ENCODE data around the gene DRG2. TPM values are rescaled to one million over a fixed set of nuclear protein-coding genes. Genes with fewer than 3 reads are reported as not detected.

DRG2 gene
- total and polyA plus RNA-seq, 9 of the 15 experiments (the other 6 are each of a cell fraction or from before 2014, with no cell fraction given): 6.6 to 36.7 (median 26.1) TPM

DNA sequence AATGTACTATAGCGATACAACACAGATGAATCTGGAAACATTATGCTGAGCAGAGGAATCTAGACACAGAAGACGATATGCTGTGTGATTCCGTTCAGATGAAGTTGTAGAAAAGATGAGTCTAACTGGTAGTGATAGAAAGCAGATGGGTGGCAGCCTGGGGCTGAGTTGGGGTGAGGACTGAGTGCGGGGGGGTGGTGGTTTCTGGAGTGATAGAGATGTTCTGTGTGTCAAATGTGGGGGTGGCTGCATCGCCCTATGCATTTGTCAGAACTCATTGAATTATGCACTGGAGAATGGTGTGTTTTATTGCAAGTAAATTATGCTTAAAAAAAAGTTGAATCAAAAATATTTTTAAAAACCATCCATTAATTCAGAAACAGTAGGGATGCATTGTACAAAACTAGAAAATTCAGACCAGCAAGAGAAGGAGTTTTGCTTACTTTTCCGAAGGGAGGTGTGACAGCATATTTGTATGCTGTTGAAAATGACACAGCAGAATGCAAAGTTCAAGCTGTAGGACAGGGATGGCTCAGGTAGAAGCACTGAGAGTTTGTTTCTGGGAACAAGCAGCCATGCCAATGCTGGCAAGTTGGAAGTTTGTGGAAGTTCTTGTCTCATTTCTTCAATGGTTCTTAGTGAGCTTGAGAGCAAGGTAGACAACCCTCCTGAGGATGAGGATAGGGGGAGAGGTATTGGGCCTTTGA lies 13.0 kb upstream of the DRG2 start (continued):
- TF ChIP-seq MNT (conservative IDR thresholded peaks at IDR 0.05): 0 out of 4 replicates have a peak, but pooled peaks of 1 of the 2 experiments have one; percentile 20

DNA sequence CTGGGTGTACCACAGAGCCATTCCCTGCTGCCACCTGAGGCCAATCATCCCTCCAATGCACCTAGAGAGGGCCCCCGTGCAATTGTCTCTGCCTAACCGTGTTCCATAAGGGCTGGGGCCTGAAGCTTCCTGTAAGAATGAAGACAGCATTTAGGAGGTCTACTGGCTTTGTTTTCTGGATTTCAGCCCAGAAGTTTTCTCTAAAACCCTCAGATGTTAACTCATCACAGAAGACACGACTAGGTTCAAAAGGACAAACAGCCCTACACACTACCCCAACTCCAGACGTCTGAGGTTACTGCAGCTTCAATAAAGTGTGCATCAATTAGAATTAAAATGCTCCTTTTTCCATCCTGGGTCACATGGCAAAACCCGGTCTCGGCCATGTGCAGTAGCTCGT lies 10.8 kb upstream of the DRG2 start:
- Histone ChIP-seq H3K9ac (ENCODE audit: insufficient read depth in 1 of 2, low read depth in 2 of 2, low read length in 2 of 2) (no peak overlapping the region), H3K27ac (ENCODE audit: extremely low read depth, low read depth, low read length) (no peak overlapping the region), H3K4me2 (ENCODE audit: insufficient read depth, low read length) (no peak overlapping the region), H4K20me1 (replicated peaks; ENCODE audit: control insufficient read depth, insufficient read depth, low read length) (no peaks in the 10 kb centered on the region), H3K79me2 (ENCODE audit: control insufficient read depth, insufficient read depth, low read length) (no peaks in the 10 kb centered on the region), H2AFZ (ENCODE audit: low read depth, low read length) (peak overlapping the region; percentile 47), H3K27me3 (ENCODE audit: control insufficient read depth in 2 of 2, insufficient read depth in 2 of 2, low read length in 2 of 2) (no peaks in the 10 kb centered on the region), H3K9me3 (replicated peaks; ENCODE audit: control insufficient read depth, insufficient read depth, low read depth, low read length) (no peaks in the 10 kb centered on the region), H3K4me3 (no peak overlapping the region), H3K4me1 (replicated peaks in 1 of 2; ENCODE audit: control insufficient read depth in 2 of 2, insufficient read depth in 2 of 2, low read length in 2 of 2) (peaks cover 3 to 10% of the 10 kb centered on the region in 2 experiments; a peak in 3 of 5 replicates), H3K36me3 (ENCODE audit: control insufficient read depth, insufficient read depth, low read length) (no peaks in the 10 kb centered on the region), H3K9me1 (ENCODE audit: control insufficient read depth, insufficient read depth, low read length) (no peaks in the 10 kb centered on the region)
- no peak for FAIRE-seq
- intact Hi-C loops (cut with micrococcal nuclease) (no loop called here), in situ Hi-C loops (cut with MboI) (no loop called here)
- WGBS (ENCODE audit: insufficient coverage, low coverage, missing lambda C conversion rate): 29% methylated on average over 7 of the region's 7 CpGs
- TF ChIP-seq, protein P1, sequence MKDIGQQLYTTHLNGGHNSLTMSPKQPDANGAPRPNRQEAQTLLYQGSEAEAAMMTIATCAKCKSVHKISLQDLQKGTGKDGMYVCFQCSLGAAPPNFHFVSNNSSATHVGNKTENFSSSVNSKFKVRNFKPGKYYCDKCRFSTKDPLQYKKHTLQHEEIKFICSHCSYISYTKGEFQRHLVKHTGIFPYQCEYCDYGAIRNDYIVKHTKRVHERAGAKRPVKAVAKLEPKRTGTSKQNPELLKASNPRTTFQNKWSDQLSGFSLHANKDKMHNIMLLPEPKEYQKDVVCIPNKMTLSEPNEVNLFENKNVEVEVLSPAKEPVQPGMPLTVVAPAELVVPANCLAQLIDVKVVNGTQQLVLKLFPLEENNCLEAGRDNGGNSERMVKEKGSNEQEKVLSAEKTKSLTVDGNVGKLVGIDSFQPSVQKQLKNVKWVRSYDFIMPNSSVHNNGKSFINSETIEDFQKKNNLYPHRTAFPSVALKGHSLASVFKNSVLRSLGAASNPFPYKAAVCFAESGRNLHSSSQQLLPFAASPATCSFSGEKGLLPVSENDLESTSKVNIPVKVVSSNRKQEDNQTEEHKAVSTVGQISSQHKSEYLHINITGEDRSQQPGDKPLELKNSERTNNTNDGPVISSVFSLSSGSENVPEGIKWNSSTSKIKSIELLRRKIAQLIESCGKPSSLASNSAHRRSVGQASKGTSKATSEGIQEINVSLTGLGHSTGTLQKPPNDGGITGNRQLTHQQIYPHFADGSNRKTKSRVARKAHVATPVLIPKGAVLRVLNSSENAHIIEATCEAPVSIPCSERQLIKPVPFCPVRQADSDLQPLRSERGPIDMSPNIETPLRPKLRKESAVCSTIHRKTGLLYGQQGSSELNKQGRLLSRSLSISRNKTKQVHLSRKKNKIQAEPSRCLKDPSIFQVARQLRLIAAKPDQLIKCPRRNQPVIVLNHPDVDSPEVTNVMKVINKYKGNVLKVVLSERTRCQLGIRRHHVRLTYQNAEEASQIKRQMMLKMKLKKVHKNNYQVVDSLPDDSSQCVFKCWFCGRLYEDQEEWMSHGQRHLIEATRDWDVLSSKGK (CRISPR knock-in tag; IDR thresholded peaks at IDR 0.05): no peak
- TF ChIP-seq TEAD4 (IDR thresholded peaks at IDR 0.05; ENCODE audit: low read length): no peak
- no peak for TF ChIP-seq TEAD4 (CRISPR knock-in tag; IDR thresholded peaks at IDR 0.05; ENCODE audit: borderline replicate concordance)
- no peak for DNase-seq (ENCODE audit: extremely low read depth in 1 of 4, low spot score in 3 of 4)
- ATAC-seq: no peak
- BruUV-seq (replicated peaks): no TSS peak
- CTCF ChIA-PET (ENCODE audit: low intra/inter-chr PET ratio): no interaction called here
- POLR2A ChIA-PET: interaction anchor here (1.0 kb wide), 1 partner anchor 9 kb away, joined by 3 read pairs; no protein-coding TSS in a partner anchor
